Stomach (tissue), 4 donors: ENCODE data around the gene TRAF7.

ENCODE experiments used
- EP300 ChIP-seq: sonication (generic); formaldehyde crosslinking; IDR thresholded peaks from one replicate; pipeline ENCODE4 v1.6.1; 2017; ENCODE audit warnings: antibody characterized with exemption
- POLR2AphosphoS5 ChIP-seq, 3 donors: sonication (generic); formaldehyde crosslinking; IDR thresholded peaks; one replicate each; pipeline ENCODE4 v1.6.1; 2016; ENCODE audit warnings: antibody characterized with exemption in 3 of 3
- TF ChIP-seq, protein P1 (sequence below), 7 experiments: fragments of 450-650 bp in 4 of 7; fragments of 200-600 bp in 3 of 7; sonication (generic) in 3 of 7; IDR thresholded peaks; one replicate each; pipeline ENCODE4 v1.5.1; 2016 to 2019; ENCODE audit warnings: antibody characterized with exemption in 7 of 7, control low read depth in 2 of 7, mild to moderate bottlenecking in 1 of 7

GRCh38 chr16:2155091-2155950 lies at the start of gene TRAF7:
- TF ChIP-seq, protein P1, sequence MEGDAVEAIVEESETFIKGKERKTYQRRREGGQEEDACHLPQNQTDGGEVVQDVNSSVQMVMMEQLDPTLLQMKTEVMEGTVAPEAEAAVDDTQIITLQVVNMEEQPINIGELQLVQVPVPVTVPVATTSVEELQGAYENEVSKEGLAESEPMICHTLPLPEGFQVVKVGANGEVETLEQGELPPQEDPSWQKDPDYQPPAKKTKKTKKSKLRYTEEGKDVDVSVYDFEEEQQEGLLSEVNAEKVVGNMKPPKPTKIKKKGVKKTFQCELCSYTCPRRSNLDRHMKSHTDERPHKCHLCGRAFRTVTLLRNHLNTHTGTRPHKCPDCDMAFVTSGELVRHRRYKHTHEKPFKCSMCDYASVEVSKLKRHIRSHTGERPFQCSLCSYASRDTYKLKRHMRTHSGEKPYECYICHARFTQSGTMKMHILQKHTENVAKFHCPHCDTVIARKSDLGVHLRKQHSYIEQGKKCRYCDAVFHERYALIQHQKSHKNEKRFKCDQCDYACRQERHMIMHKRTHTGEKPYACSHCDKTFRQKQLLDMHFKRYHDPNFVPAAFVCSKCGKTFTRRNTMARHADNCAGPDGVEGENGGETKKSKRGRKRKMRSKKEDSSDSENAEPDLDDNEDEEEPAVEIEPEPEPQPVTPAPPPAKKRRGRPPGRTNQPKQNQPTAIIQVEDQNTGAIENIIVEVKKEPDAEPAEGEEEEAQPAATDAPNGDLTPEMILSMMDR (IDR thresholded peaks at IDR 0.05), result no peak
- no peak for TF ChIP-seq EP300
- TF ChIP-seq POLR2AphosphoS5 (IDR thresholded peaks at IDR 0.05), result peak; percentile 100
